KOPT-K1 (cell line): ENCODE measurements around the gene BNC2.

Experiments used
- H3K27ac ChIP-seq: fragments of 200-600 bp; sonication (generic); 2 replicates; pipeline ENCODE4 v1.5.1; 2016; ENCODE audit warnings: antibody characterized with exemption, mild to moderate bottlenecking, low read depth, low read length; ENCODE audit not compliant: poor library complexity, severe bottlenecking
- H3K36me3 ChIP-seq: fragments of 200-600 bp; sonication (generic); 2 replicates; pipeline ENCODE4 v1.5.1; 2017; ENCODE audit warnings: antibody characterized with exemption, mild to moderate bottlenecking, low read length, moderate library complexity; ENCODE audit not compliant: insufficient read depth
- H3K9me3 ChIP-seq: fragments of 200-600 bp; sonication (generic); 2 replicates; pipeline ENCODE4 v1.5.1; 2017; ENCODE audit warnings: antibody characterized with exemption, low read length, mild to moderate bottlenecking; ENCODE audit not compliant: insufficient read depth, poor library complexity, severe bottlenecking

The BNC2 gene

GRCh38 chr9:16530669-16531642, 339.5 kb downstream of the BNC2 start:
- H3K27ac ChIP-seq: no peak overlapping the region
- no peaks in the 10 kb centered on the region for H3K36me3 ChIP-seq
- H3K9me3 ChIP-seq: no peaks in the 10 kb centered on the region

GRCh38 chr9:16527573-16527972, 342.9 kb downstream of the BNC2 start:
- H3K36me3 ChIP-seq: no peaks in the 10 kb centered on the region
- H3K9me3 ChIP-seq: no peaks in the 10 kb centered on the region
- no peak overlapping the region for H3K27ac ChIP-seq

GRCh38 chr9:16526380-16526779, 344.1 kb downstream of the BNC2 start:
- H3K36me3 ChIP-seq: no peaks in the 10 kb centered on the region
- no peaks in the 10 kb centered on the region for H3K9me3 ChIP-seq
- H3K27ac ChIP-seq: no peak overlapping the region

- no peak overlapping the region for H3K27ac ChIP-seq
- no peaks in the 10 kb centered on the region for H3K36me3 ChIP-seq
- no peaks in the 10 kb centered on the region for H3K9me3 ChIP-seq
Observed at GRCh38 chr9:16524823-16525222, 345.6 kb downstream of the BNC2 start.

- no peaks in the 10 kb centered on the region for H3K9me3 ChIP-seq
- no peak overlapping the region for H3K27ac ChIP-seq
- H3K36me3 ChIP-seq: no peaks in the 10 kb centered on the region
Observed at GRCh38 chr9:16524078-16524477, 346.4 kb downstream of the BNC2 start.

- Histone ChIP-seq H3K27ac (no peak overlapping the region), H3K36me3 (no peaks in the 10 kb centered on the region), H3K9me3 (no peaks in the 10 kb centered on the region)
Observed at GRCh38 chr9:16521868-16522411, 348.5 kb downstream of the BNC2 start.

GRCh38 chr9:16519001-16519400, 351.5 kb downstream of the BNC2 start:
- no peaks in the 10 kb centered on the region for H3K36me3 ChIP-seq
- no peaks in the 10 kb centered on the region for H3K9me3 ChIP-seq
- no peak overlapping the region for H3K27ac ChIP-seq

GRCh38 chr9:16516891-16517290, 353.6 kb downstream of the BNC2 start:
- Histone ChIP-seq H3K36me3 (no peaks in the 10 kb centered on the region), H3K9me3 (no peaks in the 10 kb centered on the region), H3K27ac (no peak overlapping the region)

GRCh38 chr9:16515879-16516301, 354.6 kb downstream of the BNC2 start:
- Histone ChIP-seq H3K9me3 (no peaks in the 10 kb centered on the region), H3K36me3 (no peaks in the 10 kb centered on the region), H3K27ac (peak overlapping the region; percentile 44)

- Histone ChIP-seq H3K36me3 (no peaks in the 10 kb centered on the region), H3K27ac (no peak overlapping the region), H3K9me3 (no peaks in the 10 kb centered on the region)
Observed at GRCh38 chr9:16515207-16515606, 355.3 kb downstream of the BNC2 start.

GRCh38 chr9:16514131-16514530, 356.3 kb downstream of the BNC2 start:
- Histone ChIP-seq H3K27ac (no peak overlapping the region), H3K9me3 (no peaks in the 10 kb centered on the region), H3K36me3 (no peaks in the 10 kb centered on the region)

GRCh38 chr9:16512281-16512680, 358.2 kb downstream of the BNC2 start:
- Histone ChIP-seq H3K9me3 (no peaks in the 10 kb centered on the region), H3K27ac (no peak overlapping the region), H3K36me3 (no peaks in the 10 kb centered on the region)

GRCh38 chr9:16510482-16510881, 360.0 kb downstream of the BNC2 start:
- no peaks in the 10 kb centered on the region for H3K9me3 ChIP-seq
- no peak overlapping the region for H3K27ac ChIP-seq
- no peaks in the 10 kb centered on the region for H3K36me3 ChIP-seq

GRCh38 chr9:16509997-16510396, 360.5 kb downstream of the BNC2 start:
- Histone ChIP-seq H3K9me3 (no peaks in the 10 kb centered on the region), H3K36me3 (no peaks in the 10 kb centered on the region), H3K27ac (no peak overlapping the region)

- H3K9me3 ChIP-seq: no peaks in the 10 kb centered on the region
- no peaks in the 10 kb centered on the region for H3K36me3 ChIP-seq
- no peak overlapping the region for H3K27ac ChIP-seq
Observed at GRCh38 chr9:16505199-16505598, 365.3 kb downstream of the BNC2 start.

- Histone ChIP-seq H3K36me3 (no peaks in the 10 kb centered on the region), H3K27ac (no peak overlapping the region), H3K9me3 (no peaks in the 10 kb centered on the region)
Observed at GRCh38 chr9:16501726-16502125, 368.7 kb downstream of the BNC2 start.
